Measurements from ENCODE around the gene HYDIN.
"Not testable (repeated sequence)": the region's sequence is repeated elsewhere in the genome, so short reads cannot be mapped to it uniquely, and the experiment has no call there.

The HYDIN gene

DNA sequence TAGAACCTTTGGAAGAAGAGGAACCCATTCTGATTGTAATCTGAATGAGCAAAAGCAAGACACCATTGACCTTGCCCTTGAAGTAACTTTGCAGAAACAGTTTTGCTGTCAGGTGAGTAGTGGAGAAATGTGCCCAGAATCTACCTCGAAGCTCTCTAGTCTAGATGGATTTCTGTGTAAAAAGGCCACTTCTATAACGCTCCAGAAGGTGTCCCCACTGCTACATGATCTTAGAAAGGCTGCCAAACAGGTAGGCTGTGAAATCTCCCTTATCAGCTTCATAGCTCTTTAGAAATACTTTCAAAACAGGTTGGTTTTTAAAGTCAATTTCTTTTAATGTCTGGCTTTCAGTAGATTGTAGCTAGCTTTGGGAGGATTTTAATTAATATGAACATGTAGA, 230.8 kb downstream of the HYDIN start:
- DNase-seq (ENCODE audit: low read depth, low spot score): not testable (repeated sequence)

- not testable (repeated sequence) for DNase-seq (ENCODE audit: low read depth, low spot score)
Measured at GRCh38 chr16:70995799-70996198, 234.7 kb downstream of the HYDIN start.

GRCh38 chr16:70992511-70992910, 238.0 kb downstream of the HYDIN start:
- not testable (repeated sequence) for DNase-seq (ENCODE audit: low read depth, low spot score)

GRCh38 chr16:70987019-70987715, 243.4 kb downstream of the HYDIN start:
- not testable (repeated sequence) for DNase-seq (ENCODE audit: low read depth, low spot score)

DNA sequence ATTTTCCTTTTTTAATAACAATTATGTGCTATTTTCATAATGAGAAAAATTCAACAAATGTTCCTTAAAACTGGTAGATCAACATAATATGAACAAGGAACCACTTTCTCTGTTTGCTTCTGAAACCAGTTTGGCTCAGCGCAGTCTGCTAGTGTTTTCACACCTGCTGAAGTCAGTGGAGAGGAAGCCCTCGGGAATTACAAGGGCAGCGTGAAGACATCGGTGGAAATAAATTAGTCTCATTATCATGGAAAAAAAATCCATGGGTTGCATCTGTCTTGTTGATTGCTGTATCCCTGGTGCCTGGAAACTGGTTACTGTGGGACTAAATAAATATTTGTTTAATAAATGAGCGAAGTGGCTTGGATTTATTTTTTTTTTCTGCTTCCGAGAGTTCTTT, 245.8 kb downstream of the HYDIN start:
- DNase-seq (ENCODE audit: low read depth, low spot score): not testable (repeated sequence)

DNA sequence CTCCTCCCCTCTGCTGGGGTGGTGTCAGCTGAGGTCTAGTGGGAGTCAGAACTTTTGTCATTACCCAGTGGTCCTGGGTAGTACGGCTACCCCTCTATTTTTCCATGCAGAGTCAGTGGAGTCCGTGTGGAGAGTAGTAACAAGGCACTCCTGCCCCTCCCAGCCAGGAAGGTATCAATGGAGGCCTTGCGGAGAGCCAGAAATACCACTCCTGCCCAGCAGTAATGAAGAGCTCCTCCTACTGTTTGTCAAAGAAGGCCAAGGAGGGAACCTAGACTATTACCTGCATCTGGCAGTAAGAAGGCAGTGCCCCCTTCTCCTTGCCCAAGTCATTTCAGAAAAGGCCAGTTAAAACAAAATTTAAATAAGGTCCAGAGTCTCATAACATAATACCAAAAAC, 262.2 kb downstream of the HYDIN start:
- not testable (repeated sequence) for DNase-seq (ENCODE audit: low read depth, low spot score)

DNA sequence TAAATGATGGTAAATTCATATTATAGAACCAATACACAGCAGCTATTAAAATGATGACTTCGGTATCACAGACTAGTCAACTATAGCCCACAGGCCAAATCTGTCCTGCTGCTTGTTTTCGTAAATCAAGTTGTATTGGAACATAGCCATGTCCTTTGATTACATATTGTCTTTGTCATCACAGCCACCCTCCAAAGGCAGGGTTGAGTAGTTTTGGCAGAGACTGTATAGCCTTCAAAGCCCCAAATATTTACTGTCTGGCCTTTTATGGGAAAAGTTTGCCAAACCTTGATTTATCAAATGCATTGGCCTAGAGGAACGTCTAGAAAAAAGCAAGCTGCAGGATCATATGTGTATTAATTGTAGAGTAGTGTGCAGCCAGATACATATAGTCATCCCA, 270.4 kb downstream of the HYDIN start:
- DNase-seq (ENCODE audit: low read depth, low spot score): not testable (repeated sequence)

GRCh38 chr16:70954922-70955321, 275.6 kb downstream of the HYDIN start:
- DNase-seq (ENCODE audit: low read depth, low spot score): not testable (repeated sequence)

DNA sequence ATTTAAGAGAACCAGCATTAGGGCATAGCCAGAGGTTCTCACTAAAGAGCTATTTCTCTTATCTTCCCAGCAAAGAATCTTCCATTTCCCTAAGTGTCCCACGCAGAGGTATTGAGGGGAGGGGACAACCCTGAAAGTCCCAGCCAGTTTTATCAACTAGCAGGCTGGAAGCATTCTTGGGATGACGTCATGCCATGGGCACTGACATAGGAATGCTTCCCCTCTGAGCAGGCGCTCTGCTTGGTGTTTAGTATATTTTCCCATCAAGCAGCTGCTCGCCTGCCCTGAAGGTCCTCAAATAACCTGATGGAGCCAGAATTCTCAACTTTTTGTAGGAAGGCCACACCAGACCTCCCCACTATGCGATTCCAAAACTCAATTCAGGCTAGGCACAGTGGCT, 276.7 kb downstream of the HYDIN start:
- not testable (repeated sequence) for DNase-seq (ENCODE audit: low read depth, low spot score)

DNA sequence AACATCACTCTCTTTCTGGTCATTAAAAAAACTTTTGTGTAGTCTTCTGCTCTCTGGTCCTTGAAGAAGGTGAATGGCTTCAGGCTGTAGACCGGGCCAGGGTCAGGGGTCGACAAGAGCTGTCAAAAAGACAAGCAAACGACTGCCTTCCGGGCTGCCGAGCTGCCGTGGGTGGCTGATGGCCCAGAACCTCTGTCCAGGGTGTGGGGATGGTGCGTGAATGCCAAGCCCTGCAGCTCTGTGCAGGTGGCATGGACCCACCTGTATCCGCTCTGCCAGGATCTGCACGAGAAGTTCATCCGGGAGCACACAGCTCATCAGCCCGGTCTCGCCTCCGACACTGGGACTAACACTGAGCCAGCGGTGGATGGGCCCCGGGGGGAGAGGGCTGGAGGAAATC, 287.0 kb downstream of the HYDIN start:
- not testable (repeated sequence) for DNase-seq (ENCODE audit: low read depth, low spot score)

DNA sequence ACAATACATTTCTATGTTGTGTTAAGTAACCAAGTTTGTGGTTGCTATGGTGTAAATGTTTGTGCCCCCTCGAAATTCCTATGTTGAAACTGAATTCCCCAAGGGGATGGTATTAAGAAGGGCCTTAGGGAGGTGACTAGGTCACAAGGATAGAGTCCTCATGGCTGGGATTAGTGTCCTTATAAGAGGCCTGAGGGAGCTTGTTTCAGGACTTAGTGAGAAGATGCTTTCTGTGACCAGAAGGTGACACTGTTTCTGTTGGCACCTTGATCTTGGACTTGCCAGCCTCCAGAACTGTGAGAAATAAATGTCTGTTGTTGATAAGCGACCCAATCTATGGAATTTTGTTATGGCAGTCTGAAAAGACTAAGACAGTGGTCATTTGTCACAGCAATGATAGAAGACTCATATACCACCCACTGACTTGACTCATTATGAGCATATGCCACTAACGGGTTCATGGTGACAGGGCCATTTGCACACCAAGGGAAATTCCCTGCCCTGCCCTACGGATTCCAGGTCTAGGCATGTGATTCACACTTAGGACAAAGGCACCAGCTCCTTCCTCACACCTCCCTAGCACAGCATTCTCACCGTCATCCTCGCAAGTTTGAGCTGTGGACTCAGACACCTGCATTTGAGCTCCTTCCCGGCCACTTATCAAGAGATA, 290.7 kb downstream of the HYDIN start:
- not testable (repeated sequence) for DNase-seq (ENCODE audit: low read depth, low spot score)

- not testable (repeated sequence) for DNase-seq (ENCODE audit: low read depth, low spot score)
Measured at GRCh38 chr16:70936781-70937525, 293.6 kb downstream of the HYDIN start.

GRCh38 chr16:70935325-70935724, 295.2 kb downstream of the HYDIN start:
- DNase-seq (ENCODE audit: low read depth, low spot score): not testable (repeated sequence)

- not testable (repeated sequence) for DNase-seq (ENCODE audit: low read depth, low spot score)
Measured at GRCh38 chr16:70933746-70934145, 296.8 kb downstream of the HYDIN start.

- not testable (repeated sequence) for DNase-seq (ENCODE audit: low read depth, low spot score)
Measured at GRCh38 chr16:70930757-70931156, 299.8 kb downstream of the HYDIN start.

GRCh38 chr16:70922164-70922563, 308.4 kb downstream of the HYDIN start:
- DNase-seq (ENCODE audit: low read depth, low spot score): not testable (repeated sequence)

DNA sequence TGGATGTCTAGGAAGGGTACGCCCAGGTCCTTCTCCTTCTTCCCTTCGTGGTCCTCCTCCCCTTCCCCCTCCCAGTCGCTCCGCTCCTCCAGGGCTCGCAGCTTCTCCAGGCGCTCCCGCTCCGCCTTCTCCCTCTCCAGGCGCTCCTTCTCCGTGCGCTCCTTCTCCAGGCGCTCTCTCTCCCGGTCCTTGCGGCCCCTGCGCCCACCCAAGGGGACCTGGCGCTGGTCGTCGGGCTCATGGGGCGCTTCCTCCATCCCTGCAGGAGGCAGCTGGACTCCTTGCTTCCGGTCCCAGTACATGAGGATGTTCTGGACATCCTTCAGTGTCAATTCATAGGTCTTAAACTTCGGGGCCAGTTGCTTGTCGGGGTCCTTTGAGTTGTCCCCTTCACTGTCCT, 309.9 kb downstream of the HYDIN start:
- DNase-seq (ENCODE audit: low read depth, low spot score): not testable (repeated sequence)

DNA sequence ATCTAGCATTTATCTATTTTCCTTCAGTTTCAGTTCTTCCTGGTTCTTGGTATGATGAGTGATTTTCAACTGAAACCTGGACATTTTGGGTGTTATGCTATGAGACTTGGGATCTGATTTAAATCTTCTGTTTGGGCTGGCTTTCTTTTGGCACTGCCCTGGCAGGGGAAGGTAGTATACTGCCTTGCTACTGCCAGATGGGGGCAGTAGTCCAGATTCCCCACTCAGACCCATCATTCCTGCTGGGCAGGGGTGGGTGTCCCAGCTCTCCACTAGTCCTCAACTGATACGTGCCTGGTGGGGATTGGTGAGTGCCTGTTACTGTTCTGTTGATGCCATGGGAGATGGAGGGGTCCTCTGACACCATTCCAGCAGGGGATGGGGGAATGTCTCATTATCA, 342.3 kb downstream of the HYDIN start:
- DNase-seq (ENCODE audit: low read depth, low spot score): not testable (repeated sequence)

DNA sequence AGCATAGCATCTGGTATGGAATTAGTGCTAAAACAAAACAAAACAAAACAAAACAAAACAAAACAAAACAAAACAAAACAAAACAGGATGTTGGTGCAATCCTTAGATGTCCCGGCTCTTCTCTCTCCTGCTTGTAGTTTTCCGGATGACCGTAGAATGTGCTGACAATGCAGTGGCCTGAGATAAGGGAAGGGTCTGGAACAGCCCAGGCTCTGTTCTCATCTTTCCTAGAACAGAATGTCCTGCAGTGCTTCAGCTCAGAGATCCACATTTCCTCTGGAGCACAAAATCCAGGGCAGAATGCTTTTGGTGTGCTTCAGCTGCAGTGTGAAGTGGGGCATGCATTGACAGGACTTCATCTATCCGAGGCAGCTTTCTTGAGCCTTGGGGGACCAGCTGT, 345.9 kb downstream of the HYDIN start:
- not testable (repeated sequence) for DNase-seq (ENCODE audit: low read depth, low spot score)

DNA sequence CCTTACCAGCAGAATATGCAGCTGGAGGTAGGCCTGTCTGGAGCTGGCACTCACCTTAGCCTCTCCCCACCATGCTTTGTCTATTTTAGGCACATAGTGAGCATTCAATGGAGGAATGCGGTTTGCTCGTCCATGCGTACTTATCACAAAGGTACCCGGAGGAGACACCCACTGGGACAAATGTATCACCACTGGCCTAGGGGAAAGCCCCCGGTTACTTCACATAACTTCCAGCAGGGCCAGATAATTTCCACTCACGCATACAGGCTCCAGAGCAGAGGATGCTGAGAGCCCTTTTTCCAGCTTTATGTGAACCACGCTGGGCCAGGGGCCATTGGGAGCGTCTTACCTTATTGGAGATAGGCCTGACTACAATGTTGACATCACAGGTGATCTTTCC, 348.2 kb downstream of the HYDIN start:
- DNase-seq (ENCODE audit: low read depth, low spot score): not testable (repeated sequence)

DNA sequence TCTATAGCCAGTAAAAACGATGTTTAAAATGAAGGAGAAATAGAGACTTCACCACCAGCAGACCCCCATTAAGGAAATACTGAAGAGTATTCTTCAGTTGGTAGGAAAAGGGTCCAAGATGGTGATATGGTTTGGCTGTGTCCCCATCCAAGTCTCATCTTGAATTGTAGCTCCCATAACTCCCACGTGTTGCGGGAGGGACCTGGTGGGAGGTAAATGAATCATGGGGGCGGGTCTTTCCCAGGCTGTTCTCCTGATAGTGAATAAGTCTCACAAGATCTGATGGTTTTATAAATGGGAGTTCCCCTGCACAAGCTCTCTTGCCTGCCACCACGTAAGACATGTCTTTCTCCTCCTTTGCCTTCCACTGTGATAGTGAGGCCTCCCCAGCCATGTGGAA, 352.6 kb downstream of the HYDIN start:
- not testable (repeated sequence) for DNase-seq (ENCODE audit: low read depth, low spot score)

DNA sequence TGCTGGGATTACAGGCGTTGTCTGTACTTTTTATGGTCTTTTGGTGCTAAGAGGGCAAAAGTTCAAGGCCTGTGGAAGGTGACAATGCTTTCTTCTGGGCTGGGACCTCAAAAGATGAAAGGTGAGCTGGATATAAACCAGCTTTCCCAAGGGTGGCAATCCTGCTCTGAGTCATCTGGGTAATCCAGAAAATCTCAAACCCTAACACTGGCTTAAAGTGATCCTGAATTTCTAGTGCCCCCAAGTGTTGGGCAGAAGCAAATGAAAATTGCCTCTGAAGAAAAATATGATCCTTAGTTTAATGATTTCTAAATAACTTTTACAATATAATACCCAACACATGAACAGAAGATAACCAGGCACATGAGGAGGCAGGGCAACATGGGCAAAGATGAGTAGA, 354.1 kb downstream of the HYDIN start:
- not testable (repeated sequence) for DNase-seq (ENCODE audit: low read depth, low spot score)
